GM12878 (cell line): ENCODE data around the gene VCL. TPM values are rescaled to one million over a fixed set of nuclear protein-coding genes. Genes with fewer than 3 reads are reported as not detected.

ENCODE experiments used
- ATAC-seq: fragments of 200-7000 bp; cut with Tn5 transposase; 3 replicates; pipeline ENCODE4 v1.9.1; 2020; ENCODE audit warnings: mild to moderate bottlenecking, moderate library complexity
- BruUV-seq: library from RNA; stranded (reverse); fragments of 400-500 nt; replicated peaks from 2 replicates; lab custom pipeline; 2021; lab: Mats Ljungman, UMichigan
- CTCF ChIA-PET: fragments of 300-600 bp; sonication (Branson Sonifier 250); formaldehyde crosslinking; extraction: SDS; loops from one replicate; lab custom pipeline; 2021; ENCODE audit warnings: inconsistent platforms; lab: Yijun Ruan, JAX
- POLR2A ChIA-PET: fragments of 350-600 bp; formaldehyde crosslinking; extraction: SDS; loops from one replicate; lab custom pipeline; 2021; ENCODE audit warnings: inconsistent platforms; lab: Charles Lee
- RAD21 ChIA-PET: fragments of 300-600 bp; sonication (Branson Sonifier 250); formaldehyde crosslinking; loops from one replicate; lab custom pipeline; 2023; ENCODE audit warnings: antibody characterized with exemption; ENCODE audit not compliant: unreplicated experiment; lab: Charles Lee
- SMC1A ChIA-PET: fragments of 300-600 bp; sonication (Branson Sonifier 250); formaldehyde crosslinking; loops from one replicate; lab custom pipeline; 2023; ENCODE audit not compliant: unreplicated experiment, uncharacterized antibody; lab: Charles Lee
- DNase-seq: peaks from one replicate; pipeline ENCODE4 v3.0.0-alpha.2; 2011; ENCODE audit warnings: low read depth, low spot score
- FAIRE-seq: peaks from 3 replicates; lab custom pipeline; 2011; peaks lifted over from hg19 to GRCh38; lab: Jason Lieb, UNC
- H2AFZ ChIP-seq: 2 replicates; pipeline ENCODE4 v1.6.0; 2011; ENCODE audit warnings: low read depth, low read length, control low read depth; ENCODE audit not compliant: control insufficient read depth
- H3K27ac ChIP-seq: 2 replicates; pipeline ENCODE4 v1.5.1; 2011; ENCODE audit warnings: control low read depth; ENCODE audit not compliant: control insufficient read depth, insufficient read depth
- H3K27me3 ChIP-seq, 2 experiments: replicated peaks in 1 of 2; 2 replicates each; pipeline versions ENCODE4 v1.6.0 to v1.6.1; 2011; ENCODE audit warnings: low read length in 1 of 2; ENCODE audit not compliant: control insufficient read depth in 2 of 2, insufficient read depth in 2 of 2
- H3K36me3 ChIP-seq, 2 experiments: 2 replicates each; pipeline ENCODE4 v1.5.1; 2011; ENCODE audit warnings: low read length in 1 of 2; ENCODE audit not compliant: control insufficient read depth in 2 of 2, insufficient read depth in 2 of 2
- H3K4me1 ChIP-seq: 2 replicates; pipeline ENCODE4 v1.6.1; 2011; ENCODE audit warnings: mild to moderate bottlenecking, low read length, moderate library complexity, mixed read lengths; ENCODE audit not compliant: control insufficient read depth, insufficient read depth
- H3K4me2 ChIP-seq: 2 replicates; pipeline ENCODE4 v1.6.0; 2011; ENCODE audit warnings: control low read depth; ENCODE audit not compliant: control insufficient read depth, insufficient read depth
- H3K4me3 ChIP-seq: fragments of 200-600 bp; sonication (generic); 2 replicates; pipeline ENCODE4 v1.5.1; 2016
- H3K79me2 ChIP-seq: 2 replicates; pipeline ENCODE4 v1.6.0; 2011; ENCODE audit warnings: low read length; ENCODE audit not compliant: control insufficient read depth, insufficient read depth
- H3K9ac ChIP-seq: 2 replicates; pipeline ENCODE4 v1.8.0; 2011; ENCODE audit warnings: low read length, control low read depth, mixed read lengths; ENCODE audit not compliant: control insufficient read depth, insufficient read depth
- H3K9me3 ChIP-seq: replicated peaks from 3 replicates; pipeline ENCODE4 v1.5.1; 2011; ENCODE audit warnings: mild to moderate bottlenecking, low read length; ENCODE audit not compliant: control insufficient read depth, insufficient read depth
- H4K20me1 ChIP-seq: 2 replicates; pipeline ENCODE4 v1.6.0; 2011; ENCODE audit not compliant: control insufficient read depth, insufficient read depth
- CBFB ChIP-seq: IDR thresholded peaks from 2 replicates; pipeline ENCODE4 v1.6.1; 2016; ENCODE audit warnings: antibody characterized with exemption, low read depth
- GATAD2B ChIP-seq: fragments of 450-650 bp; conservative IDR thresholded peaks from 2 replicates; pipeline ENCODE4 v1.6.1; 2017; ENCODE audit warnings: low read depth, mild to moderate bottlenecking, moderate library complexity
- NFXL1 ChIP-seq: fragments of 450-650 bp; IDR thresholded peaks from 2 replicates; pipeline ENCODE4 v1.6.1; 2017; ENCODE audit warnings: antibody characterized with exemption, mild to moderate bottlenecking, borderline replicate concordance
- PML ChIP-seq: IDR thresholded peaks from 2 replicates; pipeline ENCODE4 v1.6.1; 2012; ENCODE audit warnings: low read length, inconsistent platforms
- POLR2A ChIP-seq: IDR thresholded peaks from 2 replicates; pipeline ENCODE4 v1.6.1; 2011; ENCODE audit warnings: low read depth, mild to moderate bottlenecking, low read length
- WGBS: methylation state at CpG from one replicate; pipeline ENCODE4 v1.1.6; 2016; ENCODE audit warnings: low lambda C conversion rate; ENCODE audit not compliant: insufficient replicate concordance, insufficient coverage; ENCODE audit errors: missing lambda C conversion rate; 5-methylcytosine and 5-hydroxymethylcytosine counted together
- in situ Hi-C: fragments of 300-500 bp; cut with MboI; formaldehyde crosslinking; loops from 9 replicates; pipeline ENCODE4 v1.14.3; 2018; ENCODE audit warnings: mixed read lengths
- intact Hi-C: fragments of 100-400 bp; cut with micrococcal nuclease; formaldehyde crosslinking; loops from one replicate; pipeline ENCODE4 v1.14.2; 2022; ENCODE audit not compliant: unreplicated experiment
- polyA plus RNA-seq, 11 experiments: library from polyadenylated mRNA; depleted of rRNA in 4 of 11; unstranded in 6 of 11; stranded (reverse) in 5 of 11; fragments of >200 nt; fragmentation: Nextera tagmentation in 4 of 11; fragmentation: Illumina TruSeq in 1 of 11; extraction: Ambion mirVana in 4 of 11; extraction: Trizol in 1 of 11; gene quantifications; 1 replicate in 1 of 11; 2 replicates in 10 of 11; pipeline versions ENCODE4 v1.2.1 to v1.2.3, GENCODE V29; 2011 to 2016; ENCODE audit warnings: inconsistent platforms in 2 of 11, missing spikeins in 2 of 11, low read depth in 1 of 11
- total RNA-seq, 4 experiments: library from RNA; depleted of rRNA in 3 of 4; stranded (reverse); fragments of >200 nt in 3 of 4; fragmentation: Illumina TruSeq in 1 of 4; extraction: Trizol in 1 of 4; gene quantifications; 2 replicates each; pipeline versions ENCODE4 v1.2.1 to v1.2.3, GENCODE V29; 2013 to 2021
- TF ChIP-seq, protein P1 (sequence below): IDR thresholded peaks from 2 replicates; pipeline ENCODE4 v1.6.1; 2012; ENCODE audit warnings: mild to moderate bottlenecking, low read depth, low read length
- TF ChIP-seq, protein P2 (sequence below): fragments of 450-650 bp; IDR thresholded peaks from 2 replicates; pipeline ENCODE4 v1.6.1; 2017; ENCODE audit warnings: mild to moderate bottlenecking, moderate library complexity

Gene VCL
- total and polyA plus RNA-seq, 10 of the 15 experiments (the other 5 are each of a cell fraction or from before 2014, with no cell fraction given), result 6.7 to 54.6 (median 24.3) TPM

DNA sequence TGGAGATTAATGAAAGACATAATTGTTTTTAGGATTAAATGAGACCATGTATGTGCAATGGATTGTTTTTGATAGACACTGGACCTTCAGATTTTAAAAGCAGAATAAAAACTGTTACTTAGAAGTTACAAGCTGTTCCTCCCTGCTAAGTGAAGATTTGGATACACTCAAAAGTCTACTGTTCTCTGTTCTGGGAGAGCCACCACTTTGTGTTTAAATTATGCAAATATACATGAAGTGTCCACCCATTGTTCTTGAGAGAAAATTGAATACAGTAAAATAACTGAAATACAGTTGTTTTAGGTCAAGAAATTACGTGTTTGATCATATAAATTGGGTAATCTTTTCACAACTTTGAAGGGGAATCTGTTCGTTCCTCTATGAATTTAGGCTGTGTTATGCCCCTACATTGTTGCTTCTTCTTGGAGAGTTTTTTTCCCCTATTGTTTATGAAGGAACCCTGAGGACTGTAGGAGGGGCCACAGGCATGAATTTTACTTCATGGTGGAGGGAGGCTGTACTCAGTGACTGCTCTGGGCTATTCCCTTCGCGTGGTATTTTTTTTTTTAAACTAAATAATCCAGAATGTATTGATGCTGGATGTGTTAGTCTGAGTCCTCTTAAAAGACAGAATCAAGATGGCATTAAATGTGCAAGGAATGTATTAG lies 18.6 kb upstream of the VCL start:
- in situ Hi-C loops, result no loop called here
- RAD21 ChIA-PET, result no interaction called here
- CTCF ChIA-PET, result no interaction called here
- no peak for ATAC-seq
- no peak overlapping the region for H3K9ac ChIP-seq
- no peak for TF ChIP-seq PML
- no peak for TF ChIP-seq CBFB
- no peak for TF ChIP-seq NFXL1
- TF ChIP-seq, protein P1, sequence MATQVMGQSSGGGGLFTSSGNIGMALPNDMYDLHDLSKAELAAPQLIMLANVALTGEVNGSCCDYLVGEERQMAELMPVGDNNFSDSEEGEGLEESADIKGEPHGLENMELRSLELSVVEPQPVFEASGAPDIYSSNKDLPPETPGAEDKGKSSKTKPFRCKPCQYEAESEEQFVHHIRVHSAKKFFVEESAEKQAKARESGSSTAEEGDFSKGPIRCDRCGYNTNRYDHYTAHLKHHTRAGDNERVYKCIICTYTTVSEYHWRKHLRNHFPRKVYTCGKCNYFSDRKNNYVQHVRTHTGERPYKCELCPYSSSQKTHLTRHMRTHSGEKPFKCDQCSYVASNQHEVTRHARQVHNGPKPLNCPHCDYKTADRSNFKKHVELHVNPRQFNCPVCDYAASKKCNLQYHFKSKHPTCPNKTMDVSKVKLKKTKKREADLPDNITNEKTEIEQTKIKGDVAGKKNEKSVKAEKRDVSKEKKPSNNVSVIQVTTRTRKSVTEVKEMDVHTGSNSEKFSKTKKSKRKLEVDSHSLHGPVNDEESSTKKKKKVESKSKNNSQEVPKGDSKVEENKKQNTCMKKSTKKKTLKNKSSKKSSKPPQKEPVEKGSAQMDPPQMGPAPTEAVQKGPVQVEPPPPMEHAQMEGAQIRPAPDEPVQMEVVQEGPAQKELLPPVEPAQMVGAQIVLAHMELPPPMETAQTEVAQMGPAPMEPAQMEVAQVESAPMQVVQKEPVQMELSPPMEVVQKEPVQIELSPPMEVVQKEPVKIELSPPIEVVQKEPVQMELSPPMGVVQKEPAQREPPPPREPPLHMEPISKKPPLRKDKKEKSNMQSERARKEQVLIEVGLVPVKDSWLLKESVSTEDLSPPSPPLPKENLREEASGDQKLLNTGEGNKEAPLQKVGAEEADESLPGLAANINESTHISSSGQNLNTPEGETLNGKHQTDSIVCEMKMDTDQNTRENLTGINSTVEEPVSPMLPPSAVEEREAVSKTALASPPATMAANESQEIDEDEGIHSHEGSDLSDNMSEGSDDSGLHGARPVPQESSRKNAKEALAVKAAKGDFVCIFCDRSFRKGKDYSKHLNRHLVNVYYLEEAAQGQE, result no peak
- TF ChIP-seq POLR2A, result no peak
- TF ChIP-seq, protein P2, sequence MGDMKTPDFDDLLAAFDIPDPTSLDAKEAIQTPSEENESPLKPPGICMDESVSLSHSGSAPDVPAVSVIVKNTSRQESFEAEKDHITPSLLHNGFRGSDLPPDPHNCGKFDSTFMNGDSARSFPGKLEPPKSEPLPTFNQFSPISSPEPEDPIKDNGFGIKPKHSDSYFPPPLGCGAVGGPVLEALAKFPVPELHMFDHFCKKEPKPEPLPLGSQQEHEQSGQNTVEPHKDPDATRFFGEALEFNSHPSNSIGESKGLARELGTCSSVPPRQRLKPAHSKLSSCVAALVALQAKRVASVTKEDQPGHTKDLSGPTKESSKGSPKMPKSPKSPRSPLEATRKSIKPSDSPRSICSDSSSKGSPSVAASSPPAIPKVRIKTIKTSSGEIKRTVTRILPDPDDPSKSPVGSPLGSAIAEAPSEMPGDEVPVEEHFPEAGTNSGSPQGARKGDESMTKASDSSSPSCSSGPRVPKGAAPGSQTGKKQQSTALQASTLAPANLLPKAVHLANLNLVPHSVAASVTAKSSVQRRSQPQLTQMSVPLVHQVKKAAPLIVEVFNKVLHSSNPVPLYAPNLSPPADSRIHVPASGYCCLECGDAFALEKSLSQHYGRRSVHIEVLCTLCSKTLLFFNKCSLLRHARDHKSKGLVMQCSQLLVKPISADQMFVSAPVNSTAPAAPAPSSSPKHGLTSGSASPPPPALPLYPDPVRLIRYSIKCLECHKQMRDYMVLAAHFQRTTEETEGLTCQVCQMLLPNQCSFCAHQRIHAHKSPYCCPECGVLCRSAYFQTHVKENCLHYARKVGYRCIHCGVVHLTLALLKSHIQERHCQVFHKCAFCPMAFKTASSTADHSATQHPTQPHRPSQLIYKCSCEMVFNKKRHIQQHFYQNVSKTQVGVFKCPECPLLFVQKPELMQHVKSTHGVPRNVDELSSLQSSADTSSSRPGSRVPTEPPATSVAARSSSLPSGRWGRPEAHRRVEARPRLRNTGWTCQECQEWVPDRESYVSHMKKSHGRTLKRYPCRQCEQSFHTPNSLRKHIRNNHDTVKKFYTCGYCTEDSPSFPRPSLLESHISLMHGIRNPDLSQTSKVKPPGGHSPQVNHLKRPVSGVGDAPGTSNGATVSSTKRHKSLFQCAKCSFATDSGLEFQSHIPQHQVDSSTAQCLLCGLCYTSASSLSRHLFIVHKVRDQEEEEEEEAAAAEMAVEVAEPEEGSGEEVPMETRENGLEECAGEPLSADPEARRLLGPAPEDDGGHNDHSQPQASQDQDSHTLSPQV, result no peak
- no peak for TF ChIP-seq GATAD2B
- TF ChIP-seq, all 136 proteins: peak for 0
- no peaks in the 10 kb centered on the region for H3K27me3 ChIP-seq
- intact Hi-C loops, result no loop called here
- no peaks in the 10 kb centered on the region for H4K20me1 ChIP-seq
- no peaks in the 10 kb centered on the region for H3K36me3 ChIP-seq
- peaks cover 2% of the 10 kb centered on the region; the same call in 2 of the 3 replicates for H3K9me3 ChIP-seq
- no peak overlapping the region for H2AFZ ChIP-seq
- H3K27ac ChIP-seq, result no peak overlapping the region
- ChIA-PET SMC1A (interaction anchor here (0.6 kb wide), 1 partner anchor 92 kb away, joined by 3 read pairs; no protein-coding TSS in a partner anchor), POLR2A (no interaction called here)
- no TSS peak for BruUV-seq
- H3K79me2 ChIP-seq, result no peaks in the 10 kb centered on the region
- peaks cover 2% of the 10 kb centered on the region; the same call in 1 of the 2 replicates for H3K4me1 ChIP-seq
- H3K4me3 ChIP-seq, result no peak overlapping the region
- WGBS, result 83% methylated on average over 4 of the region's 4 CpGs
- no peak for DNase-seq
- no peak for FAIRE-seq
- no peak overlapping the region for H3K4me2 ChIP-seq
